ENCODE data around the gene FBXW7. TPM values are rescaled to one million over a fixed set of nuclear protein-coding genes. Genes with fewer than 3 reads are reported as not detected.

Gene FBXW7
- total and polyA plus RNA-seq, 2 donors (not counting 1 experiment from before 2014, with no cell fraction given): 23.0 to 125 TPM

DNA sequence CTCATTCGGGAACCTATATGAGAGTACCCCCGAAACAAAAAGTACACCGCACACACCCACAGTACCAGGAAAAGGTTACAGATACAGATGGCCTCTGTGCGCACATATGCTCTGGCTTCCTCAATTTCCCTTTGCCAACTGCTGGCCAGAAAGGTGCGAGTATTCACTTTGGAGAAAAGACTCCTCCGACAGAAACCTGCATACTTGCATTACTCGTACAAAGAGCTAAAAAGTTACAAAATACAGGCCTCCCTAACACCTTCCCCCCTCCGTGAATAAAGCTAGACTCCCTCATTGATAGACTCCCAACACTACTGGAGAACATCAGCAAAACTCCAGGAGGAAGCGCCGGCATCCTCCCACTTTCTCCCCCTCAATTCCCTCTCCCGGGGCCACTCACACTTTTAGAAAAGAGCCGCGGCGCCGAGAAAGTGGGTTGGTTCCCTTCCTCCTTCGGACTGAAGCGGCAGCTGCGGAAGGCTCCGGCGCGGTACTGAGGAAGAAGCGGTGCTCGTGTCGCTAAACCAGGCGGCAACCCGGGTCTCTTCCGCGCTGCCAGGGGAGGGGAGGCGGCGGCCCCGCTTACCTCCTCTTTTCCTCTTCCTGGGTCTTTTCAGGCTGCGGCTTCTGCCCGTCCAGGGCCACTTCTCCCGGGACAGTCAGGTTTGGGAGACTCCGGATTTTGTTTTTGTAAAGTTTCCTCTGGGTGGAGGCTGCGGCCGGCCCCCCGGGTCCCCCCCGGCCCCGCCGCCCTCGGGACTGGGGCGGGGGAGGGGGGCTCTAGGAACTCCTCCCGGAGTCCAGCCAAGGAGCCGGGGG, 1.1 kb downstream of the FBXW7 start:
- H3K4me2 ChIP-seq (replicated peaks; ENCODE audit: low read depth, low read length, poor library complexity, severe bottlenecking): peak overlapping the region; percentile 86
- H2AFZ ChIP-seq (ENCODE audit: insufficient read depth, low read depth, low read length, poor library complexity, severe bottlenecking): peak overlapping the region; percentile 68
- Mint-ChIP-seq H3K9me3 (ENCODE audit: insufficient read depth) (no peaks in the 10 kb centered on the region), H3K4me3 (peak overlapping the region; percentile 97), H3K27me3 (no peaks in the 10 kb centered on the region), H3K4me1 (peaks cover 69% of the 10 kb centered on the region), H3K27ac (peak overlapping the region; percentile 92)
- CTCF ChIA-PET: interaction anchor here (1.1 to 2.3 kb wide), 5 partner anchors 16 to 142 kb away, joined by 3 to 10 read pairs (median 3); no protein-coding TSS in a partner anchor
- H3K4me3 ChIP-seq (ENCODE audit: control extremely low read depth in 1 of 5, extremely low read depth in 1 of 5, insufficient read depth in 1 of 5, low read depth in 2 of 5, low read length in 4 of 5): peak overlapping the region; percentile 58 to 88 (median 76)
- peaks cover 38% of the 10 kb centered on the region for H4K20me1 ChIP-seq (ENCODE audit: control insufficient read depth, insufficient read depth, low read length, poor library complexity, severe bottlenecking)
- ATAC-seq (ENCODE audit: low read depth) (no peak), DNase-seq (peak; percentile 71)
- POLR2A ChIA-PET: interaction anchor here (0.6 to 1.7 kb wide), 3 partner anchors 8 to 33 kb away, joined by 3 to 9 read pairs (median 3); no protein-coding TSS in a partner anchor
- intact Hi-C loops (cut with micrococcal nuclease): loop anchor here (5.0 kb wide), 2 partner anchors 72 to 1517 kb away; partner anchors contain the start of gene LRBA
- peak overlapping the region; percentile 68 to 88 for H3K27ac ChIP-seq (ENCODE audit: low read length in 2 of 2)
- H3K9ac ChIP-seq (ENCODE audit: low read length): peak overlapping the region; percentile 89
- peaks cover 0 to 3% (median 0%) of the 10 kb centered on the region in 3 donors for H3K9me3 ChIP-seq (ENCODE audit: control extremely low read depth in 1 of 3, control insufficient read depth in 2 of 3, insufficient read depth in 1 of 3, low read length in 2 of 3)
- H3K27me3 ChIP-seq (replicated peaks in 1 of 4; ENCODE audit: control extremely low read depth in 1 of 4, control insufficient read depth in 3 of 4, insufficient read depth in 4 of 4, low read length in 3 of 4): no peaks in the 10 kb centered on the region
- H3K79me2 ChIP-seq (ENCODE audit: control insufficient read depth, insufficient read depth, low read length): peaks cover 81% of the 10 kb centered on the region
- peaks cover 0 to 11% of the 10 kb centered on the region in 2 experiments for H3K36me3 ChIP-seq (replicated peaks in 1 of 2; ENCODE audit: control extremely low read depth in 1 of 2, control insufficient read depth in 1 of 2, extremely low read depth in 1 of 2, insufficient read depth in 2 of 2, low read length in 1 of 2)
- peaks cover 29 to 40% of the 10 kb centered on the region in 2 donors for H3K4me1 ChIP-seq (ENCODE audit: control insufficient read depth in 2 of 2, insufficient read depth in 2 of 2, low read length in 2 of 2)
- TF ChIP-seq, protein P1, sequence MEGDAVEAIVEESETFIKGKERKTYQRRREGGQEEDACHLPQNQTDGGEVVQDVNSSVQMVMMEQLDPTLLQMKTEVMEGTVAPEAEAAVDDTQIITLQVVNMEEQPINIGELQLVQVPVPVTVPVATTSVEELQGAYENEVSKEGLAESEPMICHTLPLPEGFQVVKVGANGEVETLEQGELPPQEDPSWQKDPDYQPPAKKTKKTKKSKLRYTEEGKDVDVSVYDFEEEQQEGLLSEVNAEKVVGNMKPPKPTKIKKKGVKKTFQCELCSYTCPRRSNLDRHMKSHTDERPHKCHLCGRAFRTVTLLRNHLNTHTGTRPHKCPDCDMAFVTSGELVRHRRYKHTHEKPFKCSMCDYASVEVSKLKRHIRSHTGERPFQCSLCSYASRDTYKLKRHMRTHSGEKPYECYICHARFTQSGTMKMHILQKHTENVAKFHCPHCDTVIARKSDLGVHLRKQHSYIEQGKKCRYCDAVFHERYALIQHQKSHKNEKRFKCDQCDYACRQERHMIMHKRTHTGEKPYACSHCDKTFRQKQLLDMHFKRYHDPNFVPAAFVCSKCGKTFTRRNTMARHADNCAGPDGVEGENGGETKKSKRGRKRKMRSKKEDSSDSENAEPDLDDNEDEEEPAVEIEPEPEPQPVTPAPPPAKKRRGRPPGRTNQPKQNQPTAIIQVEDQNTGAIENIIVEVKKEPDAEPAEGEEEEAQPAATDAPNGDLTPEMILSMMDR (IDR thresholded peaks at IDR 0.05): no peak
- no peak for TF ChIP-seq EZH2 (IDR thresholded peaks at IDR 0.05; ENCODE audit: borderline replicate concordance, insufficient read depth, low read depth, low read length, poor library complexity, severe bottlenecking)
- under 1% methylated on average over 41 of the region's 45 CpGs for WGBS (ENCODE audit: insufficient coverage)

DNA sequence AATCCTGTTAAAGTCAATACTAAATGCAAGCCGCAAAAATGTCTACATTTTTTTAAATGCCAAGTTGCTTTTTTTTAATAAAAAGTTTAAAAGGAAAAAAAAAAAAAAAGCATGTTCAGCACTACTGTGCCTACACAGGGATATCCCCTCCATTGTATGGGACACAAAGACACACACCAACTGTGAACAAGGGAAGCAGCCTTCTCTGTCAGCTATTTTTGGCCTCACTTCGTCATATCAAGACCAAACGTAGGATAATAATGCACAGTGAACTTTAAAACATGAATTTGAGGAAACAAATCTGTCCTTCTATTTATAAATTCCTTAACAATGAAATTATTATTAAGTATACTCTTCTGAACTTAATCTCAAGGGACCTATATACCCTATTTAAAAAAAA, 4.4 kb downstream of the FBXW7 start:
- H3K9me3 ChIP-seq (ENCODE audit: control extremely low read depth in 1 of 3, control insufficient read depth in 2 of 3, insufficient read depth in 1 of 3, low read length in 2 of 3): no peaks in the 10 kb centered on the region
- no peak overlapping the region for H3K27ac ChIP-seq (ENCODE audit: low read length in 2 of 2)
- CTCF ChIA-PET: interaction anchor here (0.7 to 4.5 kb wide), 4 partner anchors 23 to 123 kb away, joined by 3 to 19 read pairs (median 8); no protein-coding TSS in a partner anchor
- H3K9me3 Mint-ChIP-seq (ENCODE audit: insufficient read depth): no peaks in the 10 kb centered on the region
- peaks cover 88% of the 10 kb centered on the region for H3K79me2 ChIP-seq (ENCODE audit: control insufficient read depth, insufficient read depth, low read length)
- H3K4me2 ChIP-seq (replicated peaks; ENCODE audit: low read depth, low read length, poor library complexity, severe bottlenecking): no peak overlapping the region
- no peaks in the 10 kb centered on the region for H3K27me3 Mint-ChIP-seq
- no peak overlapping the region for H3K27ac Mint-ChIP-seq
- peaks cover 2 to 6% of the 10 kb centered on the region in 2 experiments for H3K36me3 ChIP-seq (replicated peaks in 1 of 2; ENCODE audit: control extremely low read depth in 1 of 2, control insufficient read depth in 1 of 2, extremely low read depth in 1 of 2, insufficient read depth in 2 of 2, low read length in 1 of 2)
- no peak overlapping the region for H3K9ac ChIP-seq (ENCODE audit: low read length)
- TF ChIP-seq, protein P1 (IDR thresholded peaks at IDR 0.05): no peak
- no peak for TF ChIP-seq EZH2 (IDR thresholded peaks at IDR 0.05; ENCODE audit: borderline replicate concordance, insufficient read depth, low read depth, low read length, poor library complexity, severe bottlenecking)
- no peak overlapping the region for H2AFZ ChIP-seq (ENCODE audit: insufficient read depth, low read depth, low read length, poor library complexity, severe bottlenecking)
- H4K20me1 ChIP-seq (ENCODE audit: control insufficient read depth, insufficient read depth, low read length, poor library complexity, severe bottlenecking): peaks cover 39% of the 10 kb centered on the region
- POLR2A ChIA-PET: interaction anchor here (0.7 kb wide), 1 partner anchor 64 kb away, joined by 3 read pairs; no protein-coding TSS in a partner anchor
- peaks cover 51% of the 10 kb centered on the region for H3K4me1 Mint-ChIP-seq
- no peak for DNase-seq
- ATAC-seq (ENCODE audit: low read depth): no peak
- WGBS (ENCODE audit: insufficient coverage): no CpG with 5 or more reads among the region's 3 CpGs
- peaks cover 15 to 27% of the 10 kb centered on the region in 2 donors for H3K4me1 ChIP-seq (ENCODE audit: control insufficient read depth in 2 of 2, insufficient read depth in 2 of 2, low read length in 2 of 2)
- no peak overlapping the region for H3K4me3 Mint-ChIP-seq
- no peak overlapping the region for H3K4me3 ChIP-seq (ENCODE audit: control extremely low read depth in 1 of 5, extremely low read depth in 1 of 5, insufficient read depth in 1 of 5, low read depth in 2 of 5, low read length in 4 of 5)
- no peaks in the 10 kb centered on the region for H3K27me3 ChIP-seq (replicated peaks in 1 of 4; ENCODE audit: control extremely low read depth in 1 of 4, control insufficient read depth in 3 of 4, insufficient read depth in 4 of 4, low read length in 3 of 4)
- intact Hi-C loops (cut with micrococcal nuclease): no loop called here
